Measurements from ENCODE around the gene WBP4. TPM values are rescaled to one million over a fixed set of nuclear protein-coding genes. Genes with fewer than 3 reads are reported as not detected.
A peak's percentile ranks its signal among the peaks of the same experiment; 100 is the strongest.

WBP4 gene
- total RNA-seq: 10 to 100 TPM; 13.3 to 16.2 TPM

GRCh38 chr13:41061075-41061913 is at the start of gene WBP4:
Gene WBP4 (plus strand): TSS chr13:41061509. CDS start chr13:41061674, 165 bp downstream.
- ChIA-PET POLR2A (interaction anchor here (0.7 to 1.2 kb wide), 11 partner anchors 9 to 150 kb away, joined by 3 to 10 read pairs (median 3); partner anchors contain the start of gene ELF1), CTCF (interaction anchor here (0.6 to 2.7 kb wide), 13 partner anchors 11 to 166 kb away, joined by 3 to 12 read pairs (median 4); partner anchors contain the start of gene ELF1)
- Mint-ChIP-seq H3K4me1 (peaks cover 57% of the 10 kb centered on the region), H3K27ac (peak within 1 kb of the TSS; percentile 100), H3K27me3 (no peaks in the 10 kb centered on the region), H3K9me3 (ENCODE audit: low read depth) (no peaks in the 10 kb centered on the region), H3K4me3 (peak within 1 kb of the TSS; percentile 98), H3K36me3 (ENCODE audit: low read depth) (peaks cover 26% of the 10 kb centered on the region)
- ATAC-seq: peak; percentile 77
- DNase-seq: peak; percentile 93
- intact Hi-C loops (cut with DNase I, micrococcal nuclease): loop anchor here (1.0 to 10.0 kb wide), 17 partner anchors 42 to 1406 kb away; partner anchors contain the start of genes KBTBD6 (in 2 of the 2), MTRF1 (in 2 of the 2), NAA16 (in 2 of the 2) and AKAP11 (in 1 of the 2)

GRCh38 chr13:41012536-41012935 is 48.8 kb upstream of the WBP4 start:
- DNase-seq: no peak
- Mint-ChIP-seq H3K9me3 (ENCODE audit: low read depth) (no peaks in the 10 kb centered on the region), H3K27ac (no peak overlapping the region), H3K4me1 (peaks cover 60% of the 10 kb centered on the region), H3K27me3 (no peaks in the 10 kb centered on the region), H3K36me3 (ENCODE audit: low read depth) (peaks cover 41% of the 10 kb centered on the region), H3K4me3 (no peak overlapping the region)
- ChIA-PET POLR2A (interaction anchor here (0.5 to 0.8 kb wide), 3 partner anchors 56 to 998 kb away, joined by 3 to 7 read pairs (median 5); no protein-coding TSS in a partner anchor), CTCF (interaction anchor here (0.6 to 4.7 kb wide), 6 partner anchors 10 to 222 kb away, joined by 3 to 24 read pairs (median 4); no protein-coding TSS in a partner anchor)
- no peak for ATAC-seq
- intact Hi-C loops (cut with DNase I, micrococcal nuclease): no loop called here

DNA sequence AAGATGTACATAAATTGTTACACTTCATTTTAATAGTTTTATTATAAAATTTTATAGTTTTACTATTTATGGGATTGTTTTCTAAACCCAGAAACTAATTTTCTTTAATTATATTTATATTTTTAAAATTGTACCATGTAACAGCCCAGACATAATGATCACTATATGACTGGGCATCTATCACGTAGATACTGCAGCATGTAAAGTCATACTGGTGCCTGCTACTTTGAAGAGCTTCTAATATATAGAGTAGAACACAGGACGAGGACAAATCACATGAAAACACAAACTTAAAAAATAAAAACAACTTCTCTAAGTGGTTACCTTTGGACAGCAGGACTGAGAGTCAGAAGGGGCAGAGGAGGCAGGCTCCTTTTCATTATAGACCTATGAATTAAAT is 47.5 kb upstream of the WBP4 start:
- H3K4me3 Mint-ChIP-seq: peak overlapping the region; percentile 47
- peaks cover 47% of the 10 kb centered on the region for H3K4me1 Mint-ChIP-seq
- intact Hi-C loops (cut with DNase I, micrococcal nuclease): loop anchor here in 1 of 2 experiments (2.0 kb wide), 1 partner anchor 39 kb away; no protein-coding TSS in a partner anchor
- no peaks in the 10 kb centered on the region for H3K27me3 Mint-ChIP-seq
- H3K36me3 Mint-ChIP-seq (ENCODE audit: low read depth): peaks cover 43% of the 10 kb centered on the region
- DNase-seq (no peak), ATAC-seq (peak; percentile 85)
- POLR2A ChIA-PET: interaction anchor here (0.5 to 1.2 kb wide), 3 partner anchors 47 to 95 kb away, joined by 3 to 7 read pairs (median 4); partner anchors contain the start of gene WBP4
- H3K27ac Mint-ChIP-seq: peak overlapping the region; percentile 95
- no peaks in the 10 kb centered on the region for H3K9me3 Mint-ChIP-seq (ENCODE audit: low read depth)
- CTCF ChIA-PET: interaction anchor here (0.7 to 4.7 kb wide), 11 partner anchors 9 to 904 kb away, joined by 3 to 24 read pairs (median 6); no protein-coding TSS in a partner anchor

DNA sequence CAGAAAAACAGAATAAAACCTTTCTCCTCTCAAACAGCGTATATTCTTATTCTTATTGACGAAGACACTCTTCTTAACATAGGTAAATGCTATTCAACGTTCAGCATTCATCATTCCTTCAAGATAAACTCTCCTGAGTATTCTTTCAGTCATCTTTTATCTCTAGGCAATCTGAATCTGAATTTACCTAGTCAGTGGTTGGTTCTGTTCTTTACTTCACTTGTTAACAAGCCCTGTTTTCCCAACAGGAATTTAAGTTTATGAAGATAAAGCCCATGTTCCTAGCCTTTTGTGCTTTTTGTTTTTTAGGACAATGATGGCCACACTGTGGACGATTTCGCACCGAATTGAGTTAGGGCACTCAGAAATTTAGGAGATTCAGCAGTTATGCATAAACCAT is 45.4 kb upstream of the WBP4 start:
- ATAC-seq (no peak), DNase-seq (no peak)
- H3K36me3 Mint-ChIP-seq (ENCODE audit: low read depth): peaks cover 42% of the 10 kb centered on the region
- H3K9me3 Mint-ChIP-seq (ENCODE audit: low read depth): no peaks in the 10 kb centered on the region
- H3K27me3 Mint-ChIP-seq: no peaks in the 10 kb centered on the region
- CTCF ChIA-PET: interaction anchor here (0.7 to 5.6 kb wide), 3 partner anchors 38 to 94 kb away, joined by 3 to 32 read pairs (median 3); no protein-coding TSS in a partner anchor
- POLR2A ChIA-PET: no interaction called here
- intact Hi-C loops (cut with DNase I, micrococcal nuclease): loop anchor here (1.0 to 5.0 kb wide), 7 partner anchors 8 to 354 kb away; partner anchors contain the start of genes NAA16 (in 1 of the 2) and SLC25A15 (in 1 of the 2)
- H3K4me1 Mint-ChIP-seq: peaks cover 44% of the 10 kb centered on the region
- peak overlapping the region; percentile 95 for H3K27ac Mint-ChIP-seq
- peak overlapping the region; percentile 88 for H3K4me3 Mint-ChIP-seq

DNA sequence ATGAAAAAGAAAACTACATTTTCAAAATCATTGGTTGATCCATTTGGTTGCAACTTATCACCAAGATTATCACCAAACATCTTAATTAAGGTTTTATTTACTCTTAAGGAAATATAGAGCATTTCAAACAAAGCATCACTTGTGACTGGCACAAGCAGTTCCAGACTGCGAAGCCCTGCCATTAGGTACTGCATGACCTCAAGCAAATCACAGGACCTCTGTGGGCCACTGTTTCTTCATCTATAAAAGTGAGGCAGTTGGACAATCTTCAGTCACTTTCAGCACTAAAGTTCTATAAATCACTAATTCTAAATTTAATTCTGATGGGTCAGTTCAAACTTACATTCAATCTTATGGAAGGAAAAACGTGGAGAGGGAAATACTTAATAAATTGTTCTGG is 44.1 kb upstream of the WBP4 start:
- DNase-seq (peak; percentile 50), ATAC-seq (peak; percentile 20)
- Mint-ChIP-seq H3K9me3 (ENCODE audit: low read depth) (no peaks in the 10 kb centered on the region), H3K27ac (peak overlapping the region; percentile 96), H3K27me3 (no peaks in the 10 kb centered on the region), H3K4me1 (peaks cover 41% of the 10 kb centered on the region), H3K36me3 (ENCODE audit: low read depth) (peaks cover 32% of the 10 kb centered on the region), H3K4me3 (peak overlapping the region; percentile 88)
- POLR2A ChIA-PET: no interaction called here
- CTCF ChIA-PET: interaction anchor here (0.6 to 5.6 kb wide), 7 partner anchors 9 to 49 kb away, joined by 3 to 32 read pairs (median 3); no protein-coding TSS in a partner anchor
- intact Hi-C loops (cut with DNase I, micrococcal nuclease): loop anchor here (1.0 to 5.0 kb wide), 7 partner anchors 33 to 355 kb away; partner anchors contain the start of genes NAA16 (in 1 of the 2) and SLC25A15 (in 1 of the 2)

DNA sequence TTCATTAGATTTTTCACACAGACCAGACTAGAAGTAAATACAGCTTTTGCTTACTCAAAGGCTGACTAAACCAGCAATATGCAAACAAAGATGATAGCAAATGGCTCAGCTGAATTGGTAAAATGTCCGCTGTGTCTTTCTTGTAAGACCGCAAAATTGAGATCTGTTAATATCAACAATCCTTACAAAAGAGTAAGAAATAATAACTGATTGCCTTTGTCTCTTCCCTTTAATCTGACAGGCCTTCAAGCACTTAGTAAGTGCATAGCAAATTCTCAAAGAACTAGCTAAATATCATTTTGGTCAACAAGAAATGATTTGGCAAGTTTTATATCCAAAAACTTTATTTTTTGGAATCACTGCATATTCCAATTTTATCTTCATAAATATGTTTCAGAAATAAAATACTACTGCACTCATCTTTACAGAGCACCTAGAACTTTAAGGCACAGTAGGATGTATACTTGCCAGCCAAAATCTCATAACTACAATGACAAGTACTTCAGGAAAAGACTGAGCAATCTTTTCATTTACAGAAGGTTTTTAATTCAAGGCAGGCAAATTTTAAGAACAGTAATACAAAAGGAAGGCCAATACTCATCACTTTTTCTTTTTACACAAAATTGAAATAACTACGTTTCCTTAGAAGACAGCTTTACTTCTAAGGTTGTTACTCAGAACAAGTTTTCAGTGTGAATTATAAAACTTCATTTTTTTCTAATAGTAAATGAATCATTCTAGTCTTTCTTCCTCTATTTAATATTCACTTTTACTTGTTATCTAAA is 43.3 kb upstream of the WBP4 start:
- no peak for ATAC-seq
- POLR2A ChIA-PET: interaction anchor here (1.0 kb wide), 1 partner anchor 43 kb away, joined by 3 read pairs; the partner anchor contains the start of gene WBP4
- peak overlapping the region; percentile 88 for H3K4me3 Mint-ChIP-seq

DNA sequence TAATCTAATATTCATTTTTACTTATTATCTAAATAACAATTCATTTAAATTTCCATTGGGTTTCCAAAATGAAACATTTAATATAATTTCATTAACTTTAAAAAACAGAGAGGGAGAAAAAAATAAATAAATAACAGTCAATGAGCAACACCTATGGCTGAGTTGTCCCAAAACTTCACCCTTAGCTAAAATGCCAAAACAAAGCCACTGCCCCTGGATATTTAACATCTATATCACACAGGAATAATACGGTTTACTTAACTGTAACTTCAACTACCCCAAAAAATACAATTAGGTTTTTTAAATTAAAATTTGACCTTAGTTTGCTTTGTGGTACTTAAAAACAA is 42.7 kb upstream of the WBP4 start:
- intact Hi-C loops (cut with DNase I, micrococcal nuclease): loop anchor here (2.0 to 5.0 kb wide), 6 partner anchors 14 to 356 kb away; partner anchors contain the start of genes NAA16 (in 1 of the 2), SLC25A15 (in 1 of the 2) and WBP4 (in 1 of the 2)
- ChIA-PET CTCF (interaction anchor here (0.7 to 5.6 kb wide), 14 partner anchors 7 to 943 kb away, joined by 3 to 32 read pairs (median 4); partner anchors contain the start of gene VWA8), POLR2A (interaction anchor here (0.9 to 1.0 kb wide), 5 partner anchors 10 to 50 kb away, joined by 3 to 5 read pairs (median 5); partner anchors contain the start of gene WBP4)
- H3K27ac Mint-ChIP-seq: peak overlapping the region; percentile 95
- no peaks in the 10 kb centered on the region for H3K27me3 Mint-ChIP-seq
- ATAC-seq: no peak
- H3K4me3 Mint-ChIP-seq: peak overlapping the region; percentile 88
- H3K4me1 Mint-ChIP-seq: peaks cover 33% of the 10 kb centered on the region
- peaks cover 25% of the 10 kb centered on the region for H3K36me3 Mint-ChIP-seq (ENCODE audit: low read depth)
- H3K9me3 Mint-ChIP-seq (ENCODE audit: low read depth): no peaks in the 10 kb centered on the region
- DNase-seq: no peak

More for the DNA sequence above, 43.3 kb upstream of the WBP4 start:
- H3K27ac Mint-ChIP-seq: peak overlapping the region; percentile 96
- peaks cover 37% of the 10 kb centered on the region for H3K4me1 Mint-ChIP-seq
- H3K9me3 Mint-ChIP-seq (ENCODE audit: low read depth): no peaks in the 10 kb centered on the region
- no peaks in the 10 kb centered on the region for H3K27me3 Mint-ChIP-seq
- peaks cover 29% of the 10 kb centered on the region for H3K36me3 Mint-ChIP-seq (ENCODE audit: low read depth)
- DNase-seq: no peak
- intact Hi-C loops (cut with DNase I, micrococcal nuclease): loop anchor here (1.0 to 5.0 kb wide), 9 partner anchors 13 to 356 kb away; partner anchors contain the start of genes NAA16 (in 1 of the 2), SLC25A15 (in 1 of the 2) and WBP4 (in 1 of the 2)
- CTCF ChIA-PET: interaction anchor here (0.6 to 5.6 kb wide), 10 partner anchors 9 to 73 kb away, joined by 3 to 32 read pairs (median 4); no protein-coding TSS in a partner anchor

DNA sequence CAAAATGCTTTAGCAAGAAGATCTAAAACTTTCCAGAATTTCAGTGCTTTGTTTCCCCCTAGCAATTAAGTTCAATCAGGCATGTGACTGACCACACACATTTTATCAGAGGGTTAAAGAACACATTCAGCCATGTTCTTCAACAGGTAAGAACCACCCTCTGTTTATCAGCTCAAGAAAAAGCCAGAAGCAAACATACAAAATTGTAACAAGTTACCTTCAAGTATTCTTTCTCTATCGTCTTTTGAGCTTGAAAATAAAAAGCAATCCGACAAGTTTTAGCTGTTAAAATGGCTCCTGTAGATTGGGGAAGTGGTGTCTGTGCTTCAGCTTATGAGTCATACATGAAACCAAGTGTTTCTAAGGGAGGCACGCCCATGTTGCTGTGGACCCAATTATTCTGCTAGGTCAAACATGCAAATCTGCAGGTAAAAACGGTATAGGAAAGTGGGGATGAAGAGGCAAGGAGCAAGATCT is 42.3 kb upstream of the WBP4 start, which contains the start of gene ELF1:
Gene ELF1, minus strand, starts transcription at position 306 of the 477 bp plus-strand sequence. CDS start 37,262 bp downstream, outside the sequence.
- ChIA-PET POLR2A (interaction anchor here (0.9 to 1.0 kb wide), 4 partner anchors 11 to 51 kb away, joined by 4 to 5 read pairs (median 5); no protein-coding TSS in a partner anchor), CTCF (interaction anchor here (0.6 to 5.6 kb wide), 14 partner anchors 8 to 942 kb away, joined by 3 to 32 read pairs (median 4); partner anchors contain the start of genes VWA8 and WBP4)
- no peaks in the 10 kb centered on the region for H3K9me3 Mint-ChIP-seq (ENCODE audit: low read depth)
- no peaks in the 10 kb centered on the region for H3K27me3 Mint-ChIP-seq
- peak; percentile 67 for DNase-seq
- peaks cover 31% of the 10 kb centered on the region for H3K4me1 Mint-ChIP-seq
- ATAC-seq: peak; percentile 87
- peak within 1 kb of the TSS; percentile 88 for H3K4me3 Mint-ChIP-seq
- peaks cover 22% of the 10 kb centered on the region for H3K36me3 Mint-ChIP-seq (ENCODE audit: low read depth)
- intact Hi-C loops (cut with DNase I, micrococcal nuclease): loop anchor here (1.0 to 5.0 kb wide), 7 partner anchors 14 to 357 kb away; partner anchors contain the start of genes NAA16 (in 1 of the 2), SLC25A15 (in 1 of the 2) and WBP4 (in 1 of the 2)
- H3K27ac Mint-ChIP-seq: peak within 1 kb of the TSS; percentile 96

DNA sequence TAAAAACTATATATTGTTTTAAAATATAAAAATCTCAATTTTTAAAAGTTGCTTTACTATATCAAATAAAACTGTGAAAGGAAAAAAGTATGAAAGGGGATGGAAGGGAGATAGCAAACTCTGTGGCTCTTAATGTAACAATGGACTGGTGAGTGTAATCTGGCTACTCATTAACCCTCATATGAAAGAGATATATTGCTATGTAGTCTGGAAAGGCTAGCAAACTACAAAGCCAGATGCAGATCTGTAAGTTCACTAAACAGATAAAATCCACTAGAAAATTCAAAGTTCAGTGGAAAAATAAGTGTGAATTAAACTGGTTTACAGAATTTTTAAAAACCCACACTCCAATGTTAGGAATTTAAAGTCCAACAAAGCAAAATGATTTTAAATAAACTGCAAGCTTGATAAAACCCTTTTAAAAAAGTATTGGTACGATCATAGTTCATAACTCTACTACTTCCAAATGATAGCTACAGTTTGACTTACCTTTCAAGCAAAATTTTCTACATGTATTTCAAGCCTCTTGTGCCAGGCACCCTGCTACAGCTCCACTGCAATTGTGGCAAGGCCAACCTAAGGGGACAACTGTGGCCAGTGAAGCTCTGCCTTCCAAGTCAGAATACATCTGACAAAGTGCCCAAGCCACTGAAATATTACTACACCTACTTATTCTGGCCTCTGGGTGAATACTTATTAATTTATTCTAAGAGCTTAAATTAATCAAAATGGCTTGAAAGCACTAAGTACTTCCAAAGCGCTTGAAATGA is 41.5 kb upstream of the WBP4 start:
- Mint-ChIP-seq H3K27ac (no peak overlapping the region), H3K4me1 (peaks cover 28% of the 10 kb centered on the region), H3K4me3 (no peak overlapping the region)

More for the DNA sequence above, 41.5 kb upstream of the WBP4 start:
- intact Hi-C loops (cut with DNase I, micrococcal nuclease): loop anchor here (1.0 to 5.0 kb wide), 7 partner anchors 15 to 357 kb away; partner anchors contain the start of genes NAA16 (in 1 of the 2), SLC25A15 (in 1 of the 2) and WBP4 (in 1 of the 2)
- H3K27me3 Mint-ChIP-seq: no peaks in the 10 kb centered on the region
- ATAC-seq: no peak
- H3K9me3 Mint-ChIP-seq (ENCODE audit: low read depth): no peaks in the 10 kb centered on the region
- no peak for DNase-seq
- ChIA-PET POLR2A (interaction anchor here (0.9 to 1.0 kb wide), 4 partner anchors 12 to 51 kb away, joined by 4 to 5 read pairs (median 5); no protein-coding TSS in a partner anchor), CTCF (interaction anchor here (0.6 to 5.6 kb wide), 14 partner anchors 9 to 98 kb away, joined by 3 to 32 read pairs (median 4); partner anchors contain the start of gene WBP4)
- peaks cover 19% of the 10 kb centered on the region for H3K36me3 Mint-ChIP-seq (ENCODE audit: low read depth)

Measured in activated CD4-positive, alpha-beta T cell treated with anti-CD3 and anti-CD28 coated beads for 36 hours (primary cell).